Stomach (tissue), 9 donors: ENCODE measurements around the gene SCAP. TPM values are rescaled to one million over a fixed set of nuclear protein-coding genes. Genes with fewer than 3 reads are reported as not detected.

Experiments used
- DNase-seq, 2 donors: peaks; one replicate each; pipeline versions ENCODE4 v3.0.0 to v3.0.0-alpha.2; 2013 to 2019
- H3K27ac ChIP-seq, 5 donors: fragments of 200-600 bp in 4 of 5; sonication (generic) in 4 of 5; one replicate each; pipeline ENCODE4 v1.5.1; 2013 to 2019; ENCODE audit warnings: mild to moderate bottlenecking in 1 of 5, moderate library complexity in 1 of 5
- H3K27me3 ChIP-seq, 3 donors: fragments of 200-600 bp; sonication (generic); one replicate each; pipeline ENCODE4 v1.5.1; 2017 to 2019; ENCODE audit warnings: mixed run types in 1 of 3
- H3K36me3 ChIP-seq, 4 donors: fragments of 200-600 bp; sonication (generic); 1 replicate in 3 of 4; 2 replicates in 1 of 4; pipeline ENCODE4 v1.5.1; 2016 to 2019
- H3K4me1 ChIP-seq, 4 donors: fragments of 200-600 bp; sonication (generic); one replicate each; pipeline ENCODE4 v1.5.1; 2016 to 2019
- H3K4me3 ChIP-seq, 4 donors: fragments of 200-600 bp; sonication (generic) in 3 of 4; one replicate each; pipeline ENCODE4 v1.5.1; 2016 to 2019; ENCODE audit warnings: mild to moderate bottlenecking in 1 of 4
- H3K9me3 ChIP-seq, 4 donors: fragments of 200-600 bp; sonication (generic); one replicate each; pipeline ENCODE4 v1.5.1; 2016 to 2019
- CTCF ChIP-seq, 7 experiments: fragments of 450-650 bp in 4 of 7; fragments of 200-600 bp in 3 of 7; sonication (generic) in 3 of 7; IDR thresholded peaks; one replicate each; pipeline ENCODE4 v1.5.1; 2016 to 2019; ENCODE audit warnings: antibody characterized with exemption in 7 of 7, control low read depth in 2 of 7, mild to moderate bottlenecking in 1 of 7
- EP300 ChIP-seq: sonication (generic); formaldehyde crosslinking; IDR thresholded peaks from one replicate; pipeline ENCODE4 v1.6.1; 2017; ENCODE audit warnings: antibody characterized with exemption
- POLR2A ChIP-seq, 4 donors: fragments of 450-650 bp; IDR thresholded peaks; one replicate each; pipeline ENCODE4 v1.6.1; 2016; ENCODE audit warnings: antibody characterized with exemption in 4 of 4, control low read depth in 2 of 4, mild to moderate bottlenecking in 1 of 4, moderate library complexity in 1 of 4
- POLR2AphosphoS5 ChIP-seq, 3 donors: sonication (generic); formaldehyde crosslinking; IDR thresholded peaks; one replicate each; pipeline ENCODE4 v1.6.1; 2016; ENCODE audit warnings: antibody characterized with exemption in 3 of 3
- WGBS, 5 donors: extraction: QIAGEN DNeasy Blood & Tissue Kit in 3 of 5; methylation state at CpG; one replicate each; pipeline versions ENCODE4 v1.1.5 to v1.1.7; 2013 to 2018; 5-methylcytosine and 5-hydroxymethylcytosine counted together
- intact Hi-C: fragments of 100-400 bp; cut with DNase I; formaldehyde crosslinking; loops from one replicate; pipeline ENCODE4 v1.15.1; 2023; ENCODE audit warnings: low total_unique reads
- polyA plus RNA-seq, 3 donors: library from polyadenylated mRNA; stranded (reverse); fragments of 200-250 nt; gene quantifications; one replicate each; pipeline ENCODE4 v1.2.3, GENCODE V29; 2013
- total RNA-seq, 5 donors: library from RNA; depleted of rRNA; stranded (reverse); fragments of >200 nt; gene quantifications; one replicate each; pipeline versions ENCODE4 v1.1.0 to v1.2.3, GENCODE V29; 2014 to 2016
- donor health status: healthy with polysubstance abuse.
- donor health status: Bipolar disorder and iron deficiency.
- donor health status: healthy.

Gene SCAP
- total and polyA plus RNA-seq, 8 donors: 15.6 to 223 (median 47.3) TPM

GRCh38 chr3:47491777-47492176 is 16.0 kb upstream of the SCAP start:
- no peak for DNase-seq
- intact Hi-C loops: no loop called here
- Histone ChIP-seq H3K4me1 (no peaks in the 10 kb centered on the region), H3K36me3 (peaks cover 14 to 64% (median 31%) of the 10 kb centered on the region in 4 donors), H3K27ac (no peak overlapping the region), H3K9me3 (no peaks in the 10 kb centered on the region), H3K27me3 (no peaks in the 10 kb centered on the region), H3K4me3 (no peak overlapping the region)
- TF ChIP-seq POLR2AphosphoS5 (IDR thresholded peaks at IDR 0.05): no peak
- TF ChIP-seq CTCF (IDR thresholded peaks at IDR 0.05): no peak
- TF ChIP-seq EP300: no peak
- no peak for TF ChIP-seq POLR2A (IDR thresholded peaks at IDR 0.05)
- 85 to 94% (median 93%) methylated on average over 12 of the region's 12 CpGs for WGBS, 5 donors

- no peak overlapping the region for H3K27ac ChIP-seq
- TF ChIP-seq EP300: no peak
- TF ChIP-seq POLR2A (IDR thresholded peaks at IDR 0.05): no peak
- no peak for TF ChIP-seq CTCF (IDR thresholded peaks at IDR 0.05)
- TF ChIP-seq POLR2AphosphoS5 (IDR thresholded peaks at IDR 0.05): no peak
- no peak for DNase-seq
- H3K4me3 ChIP-seq: no peak overlapping the region
- intact Hi-C loops: no loop called here
- peaks cover 9 to 59% (median 25%) of the 10 kb centered on the region in 4 donors for H3K36me3 ChIP-seq
- H3K9me3 ChIP-seq: no peaks in the 10 kb centered on the region
- WGBS, 5 donors: 81 to 95% (median 88%) methylated on average over 3 of the region's 3 CpGs
- H3K27me3 ChIP-seq: no peaks in the 10 kb centered on the region
- H3K4me1 ChIP-seq: no peaks in the 10 kb centered on the region
Observed at GRCh38 chr3:47491186-47491585, 15.4 kb upstream of the SCAP start.

GRCh38 chr3:47487265-47487664 is 11.5 kb upstream of the SCAP start:
- Histone ChIP-seq H3K27me3 (no peaks in the 10 kb centered on the region), H3K9me3 (no peaks in the 10 kb centered on the region), H3K27ac (no peak overlapping the region), H3K4me1 (no peaks in the 10 kb centered on the region), H3K36me3 (peaks cover 0 to 35% (median 5%) of the 10 kb centered on the region in 4 donors), H3K4me3 (no peak overlapping the region)
- DNase-seq: no peak
- WGBS, 5 donors: 96 to 98% (median 98%) methylated on average over 2 of the region's 2 CpGs
- TF ChIP-seq POLR2A (IDR thresholded peaks at IDR 0.05) (no peak), CTCF (IDR thresholded peaks at IDR 0.05) (no peak)
- intact Hi-C loops: no loop called here

GRCh38 chr3:47485812-47486211 is 10.1 kb upstream of the SCAP start:
- Histone ChIP-seq H3K4me1 (no peaks in the 10 kb centered on the region), H3K9me3 (no peaks in the 10 kb centered on the region), H3K27ac (no peak overlapping the region), H3K36me3 (peaks cover 0 to 25% (median 3%) of the 10 kb centered on the region in 4 donors), H3K4me3 (no peak overlapping the region), H3K27me3 (no peaks in the 10 kb centered on the region)
- DNase-seq: no peak
- 81 to 88% (median 86%) methylated on average over 3 of the region's 3 CpGs for WGBS, 5 donors
- intact Hi-C loops: no loop called here
- no peak for TF ChIP-seq POLR2A (IDR thresholded peaks at IDR 0.05)
- no peak for TF ChIP-seq CTCF (IDR thresholded peaks at IDR 0.05)
- no peak for TF ChIP-seq EP300
- no peak for TF ChIP-seq POLR2AphosphoS5 (IDR thresholded peaks at IDR 0.05)
